HG02852 (cell line): ENCODE measurements around the gene AKAP13.
"Not testable (repeated sequence)": the region's sequence is repeated elsewhere in the genome, so short reads cannot be mapped to it uniquely, and the experiment has no call there.

Experiments used
- ATAC-seq: cut with Tn5 transposase; IDR thresholded peaks from one replicate; pipeline ENCODE4 v1.9.1; 2021; ENCODE audit warnings: mild to moderate bottlenecking, moderate library complexity; ENCODE audit not compliant: unreplicated experiment

AKAP13 gene

DNA sequence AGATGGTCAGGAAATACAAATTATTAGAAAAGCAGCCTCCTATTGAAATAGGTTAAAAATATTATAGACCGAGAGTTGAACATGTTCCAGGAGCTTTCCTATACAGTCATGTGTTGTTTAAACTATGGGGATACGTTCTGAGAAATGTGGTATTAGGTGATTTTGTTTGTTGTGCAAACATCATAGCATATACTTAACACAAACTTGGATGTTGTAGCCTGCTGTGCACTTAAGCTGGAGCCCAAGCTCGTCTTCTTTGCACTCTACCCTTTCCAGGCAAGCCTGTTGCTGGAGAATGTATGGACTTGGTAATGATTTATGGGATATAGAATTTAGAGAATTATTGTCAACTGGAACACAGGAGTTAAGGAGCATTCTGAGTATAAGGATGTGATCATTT lies 140.2 kb downstream of the AKAP13 start:
- ATAC-seq = no peak

DNA sequence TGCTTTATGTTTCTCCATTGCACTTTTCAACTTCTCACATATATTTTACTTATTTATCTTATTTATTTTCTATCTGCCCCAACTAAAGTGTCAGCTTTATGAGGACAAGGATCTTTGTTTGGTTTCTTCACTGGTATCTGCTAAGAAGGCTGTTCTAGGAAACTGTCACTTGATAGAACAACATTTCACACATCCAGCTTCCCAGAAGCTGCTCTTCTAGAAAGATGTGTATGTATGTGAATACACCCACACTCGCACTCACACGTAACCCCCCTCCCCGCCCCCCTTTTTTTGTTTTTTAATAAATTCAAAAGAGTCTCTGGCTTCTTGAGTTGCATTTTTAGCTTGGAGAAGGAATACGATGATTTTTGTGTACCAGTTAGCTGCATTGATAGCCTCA lies 143.1 kb downstream of the AKAP13 start:
- no peak for ATAC-seq

DNA sequence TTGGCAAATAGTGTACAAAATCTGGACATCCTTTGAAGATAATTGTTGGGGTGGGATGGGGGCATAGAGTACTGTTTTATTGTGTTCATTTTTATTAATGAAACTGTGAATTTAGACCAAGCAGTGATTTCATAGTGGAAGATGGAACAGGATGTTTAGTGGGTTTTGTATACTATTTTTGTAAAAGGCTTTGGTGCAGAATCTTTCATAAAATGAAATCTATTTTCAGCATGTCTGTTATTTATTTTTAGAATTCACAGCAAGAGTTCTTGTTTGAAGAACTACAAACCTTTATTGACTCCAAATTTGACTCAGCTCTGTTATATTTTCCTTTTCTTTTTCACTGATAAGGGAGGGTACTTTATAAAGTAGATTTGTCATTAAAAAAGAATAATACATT lies 145.4 kb downstream of the AKAP13 start:
- ATAC-seq = peak; percentile 45

DNA sequence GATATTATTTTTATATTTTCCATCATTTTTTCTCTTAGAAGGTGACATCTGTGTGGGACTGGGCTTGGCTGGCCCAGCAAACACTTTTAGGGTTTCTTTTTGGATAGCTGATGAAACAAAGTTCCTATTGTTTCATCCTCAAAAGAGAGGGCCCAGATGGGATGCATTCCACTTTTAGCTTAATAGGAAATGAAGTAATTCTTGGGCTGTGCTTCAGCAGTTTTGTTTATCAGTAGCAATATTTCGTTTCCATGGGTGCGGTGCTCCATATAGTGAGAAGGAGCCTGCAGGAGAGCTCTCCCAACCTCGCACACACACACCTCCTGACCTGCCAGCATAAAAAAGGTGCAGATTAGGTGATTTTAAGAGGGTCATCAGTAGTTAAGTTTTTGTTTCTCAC lies 147.5 kb downstream of the AKAP13 start:
- ATAC-seq = no peak

DNA sequence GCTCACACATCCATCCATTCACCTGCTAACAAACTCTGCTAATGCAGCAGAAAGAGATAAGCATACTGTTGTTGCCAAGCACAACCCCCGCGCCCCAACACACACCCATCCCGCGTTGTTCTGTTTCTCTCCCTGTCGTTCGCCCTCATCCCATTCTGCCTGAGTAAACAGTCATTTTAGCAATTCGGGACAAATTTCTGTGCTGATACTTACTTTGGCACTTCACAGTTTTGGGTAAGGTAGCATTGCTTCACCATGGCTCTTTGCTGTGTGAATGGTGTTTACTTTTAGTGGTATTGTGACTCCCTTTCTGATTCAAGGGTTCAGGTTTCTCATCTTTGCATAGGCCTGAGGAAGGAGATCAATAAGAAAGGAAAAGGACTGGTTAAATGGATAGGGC lies 149.7 kb downstream of the AKAP13 start:
- ATAC-seq = no peak

DNA sequence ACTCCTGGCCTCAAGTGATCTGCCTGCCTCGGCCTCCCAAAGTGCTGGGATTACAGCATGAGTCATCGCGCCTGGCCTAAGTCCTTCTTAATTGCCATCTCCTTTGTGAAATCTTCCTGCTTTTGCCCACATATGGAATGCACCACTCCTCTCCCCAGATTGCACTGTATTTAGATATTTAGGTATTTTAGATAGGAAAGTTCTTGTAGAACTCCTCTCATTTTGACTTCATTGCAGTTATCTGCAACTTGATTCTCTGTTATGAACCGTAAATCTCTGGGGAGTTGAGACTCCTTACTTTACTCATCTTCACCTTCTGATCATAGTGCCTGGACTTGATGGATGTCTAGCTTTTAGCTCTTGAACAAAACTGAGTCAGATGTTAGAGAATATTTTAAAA lies 150.7 kb downstream of the AKAP13 start:
- ATAC-seq = no peak

DNA sequence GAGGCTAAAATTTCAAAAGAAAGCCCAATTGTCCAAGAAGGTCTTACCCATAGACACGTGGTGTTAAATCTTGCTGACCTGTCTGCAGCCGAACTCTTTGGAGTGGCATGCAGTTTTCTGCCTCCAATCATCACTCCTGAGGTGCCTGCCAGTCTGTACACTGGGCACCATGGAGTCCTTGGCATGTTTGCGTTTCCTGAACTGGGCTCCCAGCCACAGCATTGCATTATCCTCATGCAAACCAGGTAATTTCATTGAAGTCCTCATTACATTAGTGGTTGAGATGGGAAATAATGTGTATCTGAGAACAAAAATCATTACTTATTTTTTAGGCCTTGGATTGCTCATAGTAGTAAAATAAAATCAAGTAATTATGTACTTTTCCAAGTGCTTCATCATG lies 152.3 kb downstream of the AKAP13 start:
- no peak for ATAC-seq

DNA sequence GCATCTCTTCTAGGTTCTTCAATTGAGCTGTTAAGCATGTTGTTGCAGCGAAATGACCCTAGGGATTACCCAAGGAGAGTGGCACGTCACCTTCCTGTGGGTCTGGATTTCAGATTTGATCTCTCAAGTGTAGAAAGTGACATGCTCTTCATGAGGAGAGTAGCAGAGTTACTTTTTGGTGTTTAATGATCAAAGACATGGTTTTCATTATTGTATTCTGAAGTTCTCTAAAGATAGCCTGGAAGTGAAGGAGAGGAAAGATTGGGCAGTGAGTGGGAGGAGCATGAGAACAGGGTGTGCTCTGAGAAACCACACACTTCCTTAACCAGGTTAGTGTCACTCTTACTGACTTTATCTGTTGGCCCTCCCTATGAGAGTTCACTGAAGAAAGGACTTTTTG lies 153.6 kb downstream of the AKAP13 start:
- ATAC-seq = peak; percentile 91

DNA sequence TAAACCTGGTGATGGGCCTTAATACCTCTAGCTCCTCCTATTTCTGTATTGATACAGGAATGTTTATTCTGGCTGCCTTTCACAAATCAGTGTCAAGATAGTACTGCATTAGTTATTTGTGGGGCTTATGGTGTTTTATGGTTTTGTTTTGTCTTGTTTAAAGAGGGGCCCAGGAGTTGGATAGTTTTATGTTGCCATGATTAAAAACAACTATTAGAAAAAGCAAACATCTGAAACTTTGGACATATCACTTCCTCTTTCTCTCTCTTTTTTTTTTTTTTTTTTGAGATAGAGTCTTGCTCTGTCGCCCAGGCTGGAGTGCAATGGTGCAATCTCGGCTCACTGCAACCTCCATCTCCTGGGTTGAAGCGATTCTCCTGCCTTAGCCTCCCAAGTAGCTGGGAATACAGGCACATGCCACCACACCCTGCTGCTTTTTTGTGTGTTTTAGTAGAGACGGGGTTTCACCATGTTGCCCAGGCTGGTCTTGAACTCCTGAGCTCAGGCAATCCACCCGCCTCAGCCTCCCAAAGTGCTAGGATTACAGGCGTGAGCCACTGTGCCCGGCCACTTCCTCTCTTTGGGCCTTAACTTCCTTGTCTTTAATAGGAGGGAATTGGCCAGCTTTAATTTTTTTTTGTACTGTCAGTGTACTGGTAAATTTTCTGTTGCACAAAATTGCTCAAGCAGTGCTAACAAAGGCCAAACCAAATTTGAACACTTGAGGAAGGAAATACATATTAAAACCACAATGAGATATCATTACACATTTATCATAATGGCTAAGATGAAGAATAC lies 155.3 kb downstream of the AKAP13 start:
- not testable (repeated sequence) for ATAC-seq

DNA sequence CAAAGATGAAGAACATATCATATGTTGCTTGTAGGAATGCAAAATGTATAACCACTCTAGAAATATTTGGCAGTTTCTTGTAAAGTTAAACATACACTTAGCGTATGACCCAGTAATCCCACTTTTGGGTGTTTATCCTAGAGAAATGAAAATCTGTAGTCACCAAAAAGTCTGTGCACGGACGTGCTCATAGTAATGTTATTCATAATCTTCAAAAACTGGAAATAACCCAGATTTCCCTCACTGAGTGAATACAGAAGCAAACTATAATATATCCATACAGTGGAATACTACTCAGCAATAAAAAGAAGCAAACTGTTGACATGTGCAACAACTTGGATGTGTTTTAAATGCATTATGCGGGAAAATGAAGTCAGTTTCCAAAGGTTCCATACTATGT lies 155.9 kb downstream of the AKAP13 start:
- ATAC-seq = no peak

DNA sequence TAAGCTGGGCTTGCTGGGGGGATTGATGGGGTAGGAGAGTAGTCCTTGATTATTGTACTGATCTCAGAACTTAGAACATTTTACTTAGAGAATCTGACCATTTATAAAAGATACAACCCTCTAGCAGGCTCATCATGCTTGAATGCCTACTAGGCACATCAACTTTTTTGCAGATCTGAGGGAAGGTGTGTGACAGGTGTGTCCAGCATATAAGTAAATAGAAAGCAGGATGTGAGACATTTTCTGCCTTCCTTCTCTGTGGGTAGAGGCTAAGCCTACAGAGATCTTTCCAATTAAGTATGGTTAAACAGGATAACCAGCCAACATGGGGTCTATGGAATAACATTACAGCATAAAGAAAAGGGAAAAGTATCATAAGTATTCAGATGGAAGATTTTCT lies 159.1 kb downstream of the AKAP13 start:
- ATAC-seq = no peak

DNA sequence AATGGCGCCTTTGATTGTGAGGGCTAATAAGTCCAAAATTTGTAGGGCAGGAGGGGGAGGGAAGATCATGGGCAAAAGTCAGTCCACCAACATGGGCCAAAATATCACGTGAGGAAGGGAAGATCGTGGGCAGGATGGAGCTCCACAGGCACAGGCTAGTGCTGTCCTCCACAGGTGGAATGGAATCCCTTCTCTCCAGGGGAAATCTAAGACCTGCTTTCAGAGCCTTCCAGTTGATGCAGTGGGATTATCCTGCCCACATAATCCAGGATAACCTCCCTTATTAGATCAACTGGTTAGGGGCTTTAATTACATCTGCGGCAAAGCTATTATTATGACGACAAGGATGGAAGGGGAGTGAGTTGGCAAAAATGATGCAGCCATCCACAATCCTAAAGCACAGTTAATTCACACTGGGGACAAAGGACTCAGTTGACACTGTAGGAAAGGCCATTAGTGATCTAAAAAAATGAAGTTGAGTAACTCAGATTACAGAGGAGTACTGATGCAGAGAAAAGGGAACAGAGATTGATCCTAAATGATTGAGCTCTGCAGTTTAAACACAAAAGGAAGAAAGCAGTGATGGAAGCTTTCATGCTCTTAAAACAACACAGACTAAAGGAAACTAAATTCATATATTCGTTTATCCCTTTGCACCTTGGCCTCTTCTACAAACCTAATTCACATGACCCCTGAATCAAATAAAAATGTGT lies 159.8 kb downstream of the AKAP13 start:
- no peak for ATAC-seq

DNA sequence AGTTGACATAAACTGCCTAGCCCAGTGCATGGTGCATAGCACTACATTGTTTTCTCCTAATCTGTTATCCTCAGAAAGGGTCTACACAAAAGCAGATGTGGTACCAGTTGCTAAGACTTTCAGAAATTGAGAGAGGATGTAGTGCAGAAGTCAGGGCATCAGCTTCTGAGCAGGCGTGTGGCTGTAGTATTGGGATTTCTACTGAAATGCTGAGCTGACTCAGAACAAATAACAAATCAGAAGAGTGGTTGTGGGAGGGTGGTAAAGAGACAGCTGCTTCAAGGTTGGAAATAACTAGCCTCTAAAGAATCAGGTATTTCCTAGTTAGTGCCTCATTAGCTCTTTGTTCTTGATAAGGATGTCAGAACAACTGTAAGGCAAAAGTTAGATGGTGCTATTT lies 161.3 kb downstream of the AKAP13 start:
- peak; percentile 71 for ATAC-seq

DNA sequence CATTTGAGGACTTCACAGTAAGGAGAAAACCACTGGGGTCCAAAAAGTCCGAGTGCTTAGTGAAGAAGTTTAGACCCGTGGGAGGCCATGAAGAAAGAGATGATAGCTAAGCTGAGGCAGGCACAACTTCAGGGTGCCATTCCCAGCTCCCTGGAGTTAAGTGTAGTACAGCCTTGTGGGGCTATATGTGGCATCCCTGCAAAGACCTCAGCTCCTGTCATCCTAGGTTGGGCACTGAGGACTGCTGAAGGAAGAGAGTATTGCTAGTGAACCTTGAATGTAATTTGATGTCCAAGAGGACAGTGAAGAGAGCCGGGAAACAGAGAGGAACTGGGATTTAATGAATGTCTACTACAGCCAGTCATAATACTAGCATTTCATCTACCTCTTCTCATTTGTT lies 162.1 kb downstream of the AKAP13 start:
- ATAC-seq = no peak

DNA sequence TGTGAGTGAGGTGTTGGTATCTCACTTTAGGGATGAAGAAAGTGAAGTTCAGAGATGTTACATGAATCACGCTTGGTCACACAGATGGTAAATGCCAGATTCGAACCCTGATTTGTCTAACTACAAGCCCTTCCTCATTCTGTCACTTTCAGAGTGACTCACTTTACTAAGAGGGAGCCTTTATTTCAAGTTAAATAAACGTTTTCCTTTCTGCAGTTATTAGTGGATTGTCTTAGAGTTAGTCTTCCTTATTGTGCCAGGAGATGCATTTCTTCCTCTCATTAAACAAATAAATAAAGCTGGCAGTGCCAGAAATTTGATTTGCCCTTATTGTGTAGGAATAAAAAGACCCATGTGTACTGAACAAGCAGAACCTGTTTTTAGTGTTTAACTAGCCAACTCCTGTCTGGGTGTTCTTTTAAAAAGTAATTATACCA lies 162.5 kb downstream of the AKAP13 start:
- peak; percentile 44 for ATAC-seq

DNA sequence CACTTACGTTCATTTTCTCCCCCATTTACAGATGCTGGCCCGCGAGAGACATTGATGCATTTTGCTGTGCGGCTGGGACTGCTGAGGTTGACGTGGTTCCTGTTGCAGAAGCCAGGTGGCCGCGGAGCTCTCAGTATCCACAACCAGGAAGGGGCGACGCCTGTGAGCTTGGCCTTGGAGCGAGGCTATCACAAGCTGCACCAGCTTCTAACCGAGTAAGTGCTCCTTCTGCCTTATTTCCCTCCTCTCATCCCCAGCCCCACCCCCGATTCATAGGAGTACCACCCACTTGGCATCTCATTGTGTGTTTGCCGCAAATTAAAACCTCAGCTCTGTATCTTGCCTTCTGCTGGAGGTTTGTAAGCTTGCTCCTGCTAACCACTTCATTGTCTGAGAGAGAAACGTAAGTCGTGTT lies 163.3 kb downstream of the AKAP13 start:
- ATAC-seq = no peak

DNA sequence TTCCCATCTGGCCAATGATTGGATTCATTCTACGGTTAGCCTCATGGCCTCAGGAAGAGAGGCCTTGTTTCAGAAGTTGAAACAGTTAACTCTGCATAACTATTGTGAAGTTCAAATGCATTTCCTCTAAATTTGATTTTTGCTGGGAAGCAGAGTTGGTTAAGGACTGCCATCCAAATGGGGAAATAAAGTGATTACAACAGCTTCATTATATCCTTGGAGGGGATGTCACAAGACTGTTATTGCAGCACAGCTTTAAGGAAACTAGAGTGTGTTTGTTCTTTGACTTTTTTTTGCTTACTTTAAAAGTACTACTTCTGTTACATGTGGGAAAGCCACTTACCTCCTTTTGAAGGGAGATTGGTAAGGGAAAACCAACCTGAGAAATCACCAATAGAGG lies 164.8 kb downstream of the AKAP13 start:
- ATAC-seq = no peak

DNA sequence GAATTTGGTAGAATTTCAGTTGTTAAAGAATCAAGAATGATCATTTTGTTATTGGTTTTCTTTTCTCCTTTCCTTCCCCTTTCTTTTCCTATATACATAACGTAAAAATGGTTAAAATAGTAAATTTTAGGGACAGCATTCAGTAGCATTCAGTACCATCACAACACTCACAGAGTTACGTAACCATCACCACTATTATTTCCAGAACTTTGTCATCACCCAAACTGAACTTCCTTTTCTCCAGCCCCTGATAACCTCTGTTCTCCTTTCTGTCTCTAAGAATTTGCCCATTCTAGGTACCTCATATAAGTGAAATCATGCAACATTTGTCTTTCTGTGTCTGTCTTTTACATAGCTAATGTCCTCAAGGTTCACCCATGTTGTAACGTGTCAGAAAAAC lies 165.3 kb downstream of the AKAP13 start:
- no peak for ATAC-seq

DNA sequence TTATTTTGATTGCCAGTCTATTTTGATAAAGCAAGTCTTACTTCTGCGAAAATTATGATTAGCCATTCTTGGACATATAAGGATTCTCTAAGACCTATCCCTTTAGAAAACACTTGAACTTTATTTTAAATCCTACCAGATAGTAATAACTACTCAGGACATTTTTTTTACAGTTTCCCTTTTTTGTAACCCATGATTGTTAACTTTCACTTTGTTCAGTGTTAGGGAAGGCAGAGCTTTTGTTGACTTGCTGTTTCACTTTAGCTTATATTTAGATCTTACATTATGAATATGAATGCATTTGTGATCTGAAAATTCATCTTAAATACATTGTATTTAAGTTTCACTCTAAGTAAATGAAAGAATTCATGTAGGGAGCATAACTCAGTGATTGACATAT lies 167.0 kb downstream of the AKAP13 start:
- ATAC-seq = no peak

DNA sequence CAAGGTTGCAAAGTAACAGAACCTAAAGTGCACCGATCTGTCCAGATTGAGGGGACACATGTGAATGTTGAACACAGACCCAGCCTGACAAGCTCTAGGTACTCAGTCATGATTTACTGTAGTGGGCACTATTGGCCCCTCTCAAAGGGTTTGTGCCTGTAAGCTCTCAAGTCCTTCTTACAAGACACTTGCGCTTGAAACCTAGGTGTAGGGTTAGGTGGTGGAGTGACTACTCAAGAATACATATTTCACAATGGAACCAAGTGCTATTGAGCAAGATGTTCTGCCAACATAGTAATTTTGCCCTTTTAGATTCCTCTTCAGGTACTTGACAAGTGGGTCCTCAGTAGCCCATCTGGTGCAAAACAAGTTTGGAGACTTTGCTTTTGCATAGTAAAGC lies 169.9 kb downstream of the AKAP13 start:
- ATAC-seq = no peak

DNA sequence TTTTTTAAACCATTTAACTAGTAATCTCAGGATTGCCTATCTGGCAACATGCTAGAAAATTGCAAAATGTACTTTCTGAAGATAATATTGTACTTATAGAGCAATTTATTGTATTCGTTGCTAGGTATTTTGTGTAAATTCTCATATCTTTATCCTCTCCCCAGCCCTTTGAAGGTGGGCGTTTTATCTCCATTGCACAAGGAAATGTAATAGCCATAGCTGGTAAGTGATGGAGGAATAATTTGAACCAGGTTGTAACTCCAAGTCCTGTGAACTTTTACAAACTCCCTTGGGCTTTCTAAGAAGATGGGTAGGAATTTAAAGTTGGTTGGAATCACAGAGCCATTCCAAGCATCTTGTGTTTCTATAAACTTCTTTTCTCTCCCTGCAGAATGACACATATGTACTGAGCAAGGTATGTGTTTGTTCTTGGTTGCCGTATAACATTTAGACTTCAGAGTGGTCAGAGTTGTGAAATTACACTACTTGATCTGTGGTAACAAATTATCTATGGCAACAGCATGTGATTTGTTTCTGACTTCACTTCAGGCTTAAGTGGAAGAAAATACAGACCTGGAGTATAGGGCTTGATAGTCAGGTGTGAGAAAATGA lies 170.9 kb downstream of the AKAP13 start:
- ATAC-seq = no peak
